ENCODE results near the gene NOP58. TPM values are rescaled to one million over a fixed set of nuclear protein-coding genes. Genes with fewer than 3 reads are reported as not detected.

NOP58 gene
- total RNA-seq, 1 experiment from 2014 or later = 78.4 TPM

DNA sequence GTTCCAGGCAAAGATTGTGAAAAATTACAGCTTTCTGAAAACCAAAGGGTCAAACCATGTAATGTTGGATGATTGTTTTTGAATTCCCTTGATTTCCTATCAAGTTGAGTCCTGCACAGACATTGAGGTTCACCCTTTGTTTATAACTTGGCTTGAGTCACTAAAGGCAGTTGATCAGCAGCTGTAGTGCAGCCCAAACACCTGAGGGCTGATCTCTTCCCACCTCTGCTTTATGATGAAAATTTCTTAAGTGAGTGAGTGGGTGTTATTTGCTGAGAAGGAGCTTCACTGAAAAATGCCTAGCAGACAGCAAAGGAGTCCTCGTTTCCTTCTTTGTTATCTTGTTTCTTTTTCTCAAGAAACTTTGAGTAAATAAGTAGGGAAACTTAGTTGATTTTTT lies 78.6 kb downstream of the NOP58 start:
- no peak overlapping the region for H3K4me3 ChIP-seq
- H3K36me3 ChIP-seq = no peaks in the 10 kb centered on the region
- no peaks in the 10 kb centered on the region for H3K9me3 ChIP-seq
- no peak for DNase-seq
- no peaks in the 10 kb centered on the region for H3K27me3 ChIP-seq

DNA sequence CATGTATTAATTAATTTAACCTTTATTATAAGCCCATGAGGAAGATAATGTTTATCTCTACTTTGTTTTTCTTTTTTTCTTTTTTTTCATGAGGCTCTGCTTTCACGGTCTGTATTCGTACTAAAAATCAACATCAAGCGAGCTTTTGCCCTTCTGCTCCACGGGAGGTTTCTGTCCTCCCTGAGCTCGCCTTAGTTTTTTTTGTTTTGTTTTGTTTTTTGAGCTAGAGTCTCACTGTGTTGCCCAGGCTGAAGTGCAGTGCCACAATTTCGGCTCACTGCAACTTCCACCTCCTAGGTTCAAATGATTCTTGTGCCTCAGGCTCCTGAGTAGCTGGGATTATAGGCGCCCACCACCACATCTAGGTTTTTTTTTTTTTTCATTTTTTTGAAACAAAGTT lies 80.6 kb downstream of the NOP58 start:
- H3K9me3 ChIP-seq = no peaks in the 10 kb centered on the region
- no peak overlapping the region for H3K4me3 ChIP-seq
- no peak for DNase-seq
- H3K27me3 ChIP-seq = no peaks in the 10 kb centered on the region
- no peaks in the 10 kb centered on the region for H3K36me3 ChIP-seq

Other genes with a start within 250 kb of the NOP58 start
- gene FZD7, start 231.9 kb upstream of the NOP58 start, total RNA-seq (2014; rRNA removed; shearing (Covaris generic); ENCODE audit: low replicate concordance) = 15.6 and 23.6 TPM in 2 replicates
- gene KIAA2012, start 192.5 kb upstream of the NOP58 start, total RNA-seq (2014; rRNA removed; shearing (Covaris generic); ENCODE audit: low replicate concordance) = not detected in 2 replicates
- gene SUMO1, start 27.2 kb upstream of the NOP58 start, total RNA-seq (2014; rRNA removed; shearing (Covaris generic); ENCODE audit: low replicate concordance) = 210 and 404 TPM in 2 replicates
- 9.1 and 9.4 TPM in 2 replicates for gene BMPR2, start 110.6 kb downstream of the NOP58 start, total RNA-seq (2014; rRNA removed; shearing (Covaris generic); ENCODE audit: low replicate concordance)

All from MG63 (cell line).